ENCODE results near the gene SNTB2. TPM values are rescaled to one million over a fixed set of nuclear protein-coding genes. Genes with fewer than 3 reads are reported as not detected.

The SNTB2 gene
- total and polyA plus RNA-seq, 9 of the 15 experiments (the other 6 are each of a cell fraction or from before 2014, with no cell fraction given): 1.2 to 13.7 (median 5.7) TPM

- in situ Hi-C loops (cut with MboI): no loop called here
- POLR2A ChIA-PET: interaction anchor here (0.5 to 1.0 kb wide), 2 partner anchors 14 to 35 kb away, joined by 3 read pairs; no protein-coding TSS in a partner anchor
- H3K27ac ChIP-seq (ENCODE audit: extremely low read depth, low read depth, low read length): no peak overlapping the region
- H3K27me3 ChIP-seq (ENCODE audit: control insufficient read depth in 2 of 2, insufficient read depth in 2 of 2, low read length in 2 of 2): no peaks in the 10 kb centered on the region
- H3K79me2 ChIP-seq (ENCODE audit: control insufficient read depth, insufficient read depth, low read length): peaks cover 30% of the 10 kb centered on the region
- no peaks in the 10 kb centered on the region for H3K9me1 ChIP-seq (ENCODE audit: control insufficient read depth, insufficient read depth, low read length)
- no peak overlapping the region for H2AFZ ChIP-seq (ENCODE audit: low read depth, low read length)
- no peak for TF ChIP-seq TSC22D4 (tag; IDR thresholded peaks at IDR 0.05)
- TF ChIP-seq NFIC (IDR thresholded peaks at IDR 0.05): peak; percentile 34; the same call in 1 of the 2 replicates
- H3K36me3 ChIP-seq (ENCODE audit: control insufficient read depth, insufficient read depth, low read length): peaks cover 13% of the 10 kb centered on the region; the same call in 2 of the 3 replicates
- CTCF ChIA-PET (ENCODE audit: low intra/inter-chr PET ratio): no interaction called here
- H3K9me3 ChIP-seq (replicated peaks; ENCODE audit: control insufficient read depth, insufficient read depth, low read depth, low read length): no peaks in the 10 kb centered on the region
- FAIRE-seq (no peak), DNase-seq (ENCODE audit: extremely low read depth in 1 of 4, low spot score in 3 of 4) (no peak), ATAC-seq (no peak)
- intact Hi-C loops (cut with micrococcal nuclease): loop anchor here (10.0 kb wide), 1 partner anchor 465 kb away; the partner anchor contains the start of gene TANGO6
- no peak overlapping the region for H3K9ac ChIP-seq (ENCODE audit: insufficient read depth in 1 of 2, low read depth in 2 of 2, low read length in 2 of 2)
- H3K4me3 ChIP-seq: no peak overlapping the region
- H3K4me2 ChIP-seq (ENCODE audit: insufficient read depth, low read length): no peak overlapping the region
- peaks cover 5 to 13% of the 10 kb centered on the region in 2 experiments; a peak in 3 of 5 replicates for H3K4me1 ChIP-seq (replicated peaks in 1 of 2; ENCODE audit: control insufficient read depth in 2 of 2, insufficient read depth in 2 of 2, low read length in 2 of 2)
- BruUV-seq (replicated peaks): no TSS peak
- H4K20me1 ChIP-seq (replicated peaks; ENCODE audit: control insufficient read depth, insufficient read depth, low read length): 0 out of 2 replicates have a peak, but pooled peaks cover 3% of the 10 kb centered on the region
- WGBS (ENCODE audit: insufficient coverage, low coverage, missing lambda C conversion rate): 88% methylated on average over 11 of the region's 12 CpGs
These were observed 122.4 kb downstream of the SNTB2 start for GRCh38 chr16:69309316-69309715.

GRCh38 chr16:69310653-69311532, 123.9 kb downstream of the SNTB2 start, which contains the start of gene VPS4A:
Gene VPS4A, plus strand, starts transcription at chr16:69311350. Its CDS starts 162 bp downstream, at chr16:69311512.
- 0 out of 2 replicates have a peak, but pooled peaks cover 3% of the 10 kb centered on the region for H4K20me1 ChIP-seq (replicated peaks; ENCODE audit: control insufficient read depth, insufficient read depth, low read length)
- FAIRE-seq: peak; percentile 83
- H3K4me2 ChIP-seq (ENCODE audit: insufficient read depth, low read length): peak within 1 kb of the TSS; percentile 90
- H3K27ac ChIP-seq (ENCODE audit: extremely low read depth, low read depth, low read length): peak within 1 kb of the TSS; percentile 81
- peak within 1 kb of the TSS; percentile 98 for H3K4me3 ChIP-seq
- ChIA-PET POLR2A (no interaction called here), CTCF (ENCODE audit: low intra/inter-chr PET ratio) (interaction anchor here (1.4 kb wide), 1 partner anchor 29 kb away, joined by 4 read pairs; the partner anchor contains the start of genes COG8 and NIP7)
- ATAC-seq: peak; percentile 98
- WGBS (ENCODE audit: insufficient coverage, low coverage, missing lambda C conversion rate): 12% methylated on average over 50 of the region's 70 CpGs
- H3K79me2 ChIP-seq (ENCODE audit: control insufficient read depth, insufficient read depth, low read length): peaks cover 37% of the 10 kb centered on the region
- peaks cover 28% of the 10 kb centered on the region; the same call in 2 of the 3 replicates for H3K36me3 ChIP-seq (ENCODE audit: control insufficient read depth, insufficient read depth, low read length)
- no peaks in the 10 kb centered on the region for H3K9me1 ChIP-seq (ENCODE audit: control insufficient read depth, insufficient read depth, low read length)
- no peaks in the 10 kb centered on the region for H3K9me3 ChIP-seq (replicated peaks; ENCODE audit: control insufficient read depth, insufficient read depth, low read depth, low read length)
- intact Hi-C loops (cut with micrococcal nuclease) (no loop called here), in situ Hi-C loops (cut with MboI) (no loop called here)
- peaks cover 5 to 13% of the 10 kb centered on the region in 2 experiments; a peak in 3 of 5 replicates for H3K4me1 ChIP-seq (replicated peaks in 1 of 2; ENCODE audit: control insufficient read depth in 2 of 2, insufficient read depth in 2 of 2, low read length in 2 of 2)
- BruUV-seq (replicated peaks): TSS peak; percentile 78
- H3K27me3 ChIP-seq (ENCODE audit: control insufficient read depth in 2 of 2, insufficient read depth in 2 of 2, low read length in 2 of 2): no peaks in the 10 kb centered on the region
- peak; percentile 96 to 99 (median 98) for DNase-seq (ENCODE audit: extremely low read depth in 1 of 4, low spot score in 3 of 4)
- peak within 1 kb of the TSS; percentile 92 for H2AFZ ChIP-seq (ENCODE audit: low read depth, low read length)
- H3K9ac ChIP-seq (ENCODE audit: insufficient read depth in 1 of 2, low read depth in 2 of 2, low read length in 2 of 2): peak within 1 kb of the TSS; percentile 93 to 97
- TF ChIP-seq ZNF384 (IDR thresholded peaks at IDR 0.05; ENCODE audit: low read depth, low read length) (0 out of 2 replicates have a peak, but pooled peaks have one; percentile 11), ZBTB7A (IDR thresholded peaks at IDR 0.05; ENCODE audit: borderline replicate concordance, control insufficient read depth, low read depth, low read length) (no peak), HNRNPK (IDR thresholded peaks at IDR 0.05; ENCODE audit: low read depth, low read length, poor library complexity, severe bottlenecking) (no peak), BCL6 (CRISPR knock-in tag; IDR thresholded peaks at IDR 0.05) (no peak), ATF1 (CRISPR knock-in tag; IDR thresholded peaks at IDR 0.05) (no peak), ATF1 (tag; IDR thresholded peaks at IDR 0.05) (0 out of 2 replicates have a peak, but pooled peaks have one; percentile 15), ELF1 (tag; IDR thresholded peaks at IDR 0.05) (peak; percentile 46; the same call in 1 of the 2 replicates), RB1 (IDR thresholded peaks at IDR 0.05; ENCODE audit: low read depth) (peak; percentile 94), RBBP5 (IDR thresholded peaks at IDR 0.05; ENCODE audit: borderline replicate concordance, insufficient read depth, low read length, poor library complexity, severe bottlenecking) (peak; percentile 86), SMC3 (conservative IDR thresholded peaks at IDR 0.05; ENCODE audit: insufficient read depth, low read depth, low read length) (peak; percentile 53), POLR3A (IDR thresholded peaks at IDR 0.05; ENCODE audit: borderline replicate concordance, extremely low read depth, insufficient read depth, insufficient read length) (no peak), SMAD4 (CRISPR knock-in tag; conservative IDR thresholded peaks at IDR 0.05) (peak; percentile 34; the same call in 1 of the 2 replicates), RBFOX2 (IDR thresholded peaks at IDR 0.05; ENCODE audit: low read depth, low read length) (peak; percentile 86)

Measured in K562 (cell line).